MM.1S (cell line): Measurements from ENCODE around the gene WNT3.

Source experiments
- DNase-seq: peaks from one replicate; pipeline ENCODE4 v3.0.0-alpha.2; 2015
- H2AFZ ChIP-seq: fragments of 300-600 bp; sonication (generic); 2 replicates; pipeline ENCODE4 v1.6.0; 2016; ENCODE audit warnings: antibody characterized with exemption, low read length
- H3F3A ChIP-seq: fragments of 300-600 bp; sonication (generic); 2 replicates; pipeline ENCODE4 v1.6.1; 2016; ENCODE audit warnings: mild to moderate bottlenecking, antibody characterized with exemption, low read length, moderate library complexity, mixed read lengths; ENCODE audit not compliant: insufficient read depth
- H3K27ac ChIP-seq: fragments of 300-600 bp; sonication (generic); 2 replicates; pipeline ENCODE4 v1.5.1; 2016; ENCODE audit warnings: mild to moderate bottlenecking, low read length
- H3K27me3 ChIP-seq: fragments of 300-600 bp; sonication (generic); replicated peaks from 2 replicates; pipeline ENCODE4 v1.6.0; 2016; ENCODE audit warnings: low read length; ENCODE audit not compliant: insufficient read depth
- H3K36me3 ChIP-seq: fragments of 300-600 bp; sonication (generic); replicated peaks from 2 replicates; pipeline ENCODE4 v1.6.1; 2016; ENCODE audit warnings: mild to moderate bottlenecking, low read length, mixed read lengths; ENCODE audit not compliant: insufficient read depth
- H3K4me1 ChIP-seq: fragments of 300-600 bp; sonication (generic); 2 replicates; pipeline ENCODE4 v1.6.1; 2016; ENCODE audit warnings: low read length, mixed read lengths
- H3K4me2 ChIP-seq: fragments of 300-600 bp; sonication (generic); 2 replicates; pipeline ENCODE4 v1.6.0; 2016; ENCODE audit warnings: low read depth, low read length
- H3K4me3 ChIP-seq: fragments of 300-600 bp; sonication (generic); 2 replicates; pipeline ENCODE4 v1.5.1; 2016; ENCODE audit warnings: low read length, mixed read lengths
- H3K79me2 ChIP-seq: fragments of 300-600 bp; sonication (generic); 2 replicates; pipeline ENCODE4 v1.6.1; 2016; ENCODE audit warnings: mixed run types, low read length, mixed read lengths
- H3K9ac ChIP-seq: fragments of 300-600 bp; sonication (generic); 2 replicates; pipeline ENCODE4 v1.6.1; 2016; ENCODE audit warnings: low read length, mixed read lengths
- H3K9me2 ChIP-seq: fragments of 300-600 bp; sonication (generic); replicated peaks from 2 replicates; pipeline ENCODE4 v1.6.1; 2016; ENCODE audit warnings: mild to moderate bottlenecking, low read length, mixed read lengths; ENCODE audit not compliant: insufficient read depth
- H3K9me3 ChIP-seq: fragments of 300-600 bp; sonication (generic); replicated peaks from 2 replicates; pipeline ENCODE4 v1.6.1; 2016; ENCODE audit warnings: mild to moderate bottlenecking, low read length, mixed read lengths; ENCODE audit not compliant: insufficient read depth
- H4K20me1 ChIP-seq: fragments of 300-600 bp; sonication (generic); 2 replicates; pipeline ENCODE4 v1.6.1; 2016; ENCODE audit warnings: mild to moderate bottlenecking, low read length, moderate library complexity, mixed read lengths; ENCODE audit not compliant: insufficient read depth
- CTCF ChIP-seq: fragments of 300-600 bp; sonication (generic); IDR thresholded peaks from 2 replicates; pipeline ENCODE4 v1.5.1; 2016; ENCODE audit warnings: antibody characterized with exemption, low read length, mixed read lengths
- EZH2 ChIP-seq: fragments of 300-600 bp; sonication (generic); optimal IDR thresholded peaks from 2 replicates; pipeline ENCODE3; 2017; ENCODE audit warnings: low read depth, mild to moderate bottlenecking, antibody characterized with exemption, low read length, mixed read lengths
- EZH2phosphoT487 ChIP-seq: fragments of 300-600 bp; sonication (generic); IDR thresholded peaks from 2 replicates; pipeline ENCODE4 v1.6.1; 2018; ENCODE audit warnings: antibody characterized with exemption, low read length

WNT3 gene

GRCh38 chr17:46717999-46718398 lies 100.5 kb downstream of the WNT3 start:
- Histone ChIP-seq H3K9me3 (no peaks in the 10 kb centered on the region), H3K9ac (no peak overlapping the region), H3K79me2 (no peaks in the 10 kb centered on the region), H3K27ac (no peak overlapping the region), H3K9me2 (no peaks in the 10 kb centered on the region), H4K20me1 (no peaks in the 10 kb centered on the region), H3F3A (no peaks in the 10 kb centered on the region), H3K36me3 (no peaks in the 10 kb centered on the region), H3K4me2 (no peak overlapping the region), H2AFZ (no peak overlapping the region), H3K4me3 (no peak overlapping the region), H3K27me3 (no peaks in the 10 kb centered on the region), H3K4me1 (no peaks in the 10 kb centered on the region)
- TF ChIP-seq EZH2 = no peak
- TF ChIP-seq CTCF = no peak
- no peak for TF ChIP-seq EZH2phosphoT487
- no peak for DNase-seq
